Measurements from ENCODE around the gene HERPUD2.
"Not testable (repeated sequence)": the region's sequence is repeated elsewhere in the genome, so short reads cannot be mapped to it uniquely, and the experiment has no call there.

HERPUD2 gene

DNA sequence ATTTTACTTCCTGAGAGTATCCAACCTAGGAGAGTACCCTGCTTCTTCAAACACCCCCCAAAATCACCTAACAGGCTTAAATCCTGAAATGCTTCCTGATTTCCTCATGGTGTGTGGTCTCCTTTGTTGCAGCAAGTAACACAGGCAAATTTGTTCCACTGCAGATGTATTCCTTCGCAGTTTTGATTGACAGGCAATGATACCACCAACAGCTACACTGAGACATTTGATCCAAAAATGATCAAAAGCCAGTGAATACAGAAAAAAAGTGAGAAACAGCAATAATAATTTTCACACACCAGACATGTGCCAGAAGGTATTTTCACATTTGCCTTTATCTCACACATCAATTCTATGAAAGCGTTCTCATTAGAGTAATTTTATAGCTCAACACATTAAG is 95.9 kb downstream of the HERPUD2 start:
- DNase-seq, result no peak

DNA sequence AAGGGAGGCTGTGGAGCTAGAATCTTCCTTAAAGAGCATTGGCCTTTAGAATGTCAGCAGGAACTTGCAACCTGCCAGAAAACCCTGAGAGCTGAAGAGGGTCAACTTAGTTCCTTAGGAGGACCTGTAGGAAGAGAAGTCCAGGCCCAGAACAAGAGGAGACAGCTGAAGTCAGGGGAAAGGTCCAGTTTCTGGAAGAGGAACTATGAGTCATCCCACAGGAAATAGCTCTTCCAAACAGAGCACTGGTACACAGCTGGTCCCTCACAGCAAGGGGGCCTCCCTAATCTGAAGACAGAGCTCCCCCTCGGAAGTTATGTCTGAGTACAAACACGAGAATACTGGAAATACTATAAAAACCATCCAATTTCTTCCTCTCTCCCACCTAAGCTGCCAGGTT is 98.9 kb downstream of the HERPUD2 start:
- DNase-seq, result no peak

DNA sequence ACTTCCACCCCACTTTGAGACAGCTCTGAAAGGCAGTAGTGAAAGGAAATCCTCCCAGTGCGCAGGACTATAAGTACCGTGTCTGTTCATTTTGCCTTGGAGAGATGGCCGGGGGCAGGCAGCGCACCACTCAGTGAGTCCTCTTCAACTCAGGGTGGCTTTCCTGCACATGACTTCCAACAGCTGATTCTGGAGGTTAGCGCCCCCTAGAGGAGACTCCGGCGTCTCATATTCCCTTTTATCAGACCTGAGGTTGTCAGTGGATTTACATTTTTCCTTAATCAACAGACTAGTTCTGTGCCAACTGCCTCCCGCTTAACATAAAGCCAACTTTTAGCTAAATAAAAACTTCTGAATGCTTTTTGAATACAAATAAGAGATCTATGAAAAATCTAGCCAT is 101.0 kb downstream of the HERPUD2 start:
- no peak for DNase-seq

DNA sequence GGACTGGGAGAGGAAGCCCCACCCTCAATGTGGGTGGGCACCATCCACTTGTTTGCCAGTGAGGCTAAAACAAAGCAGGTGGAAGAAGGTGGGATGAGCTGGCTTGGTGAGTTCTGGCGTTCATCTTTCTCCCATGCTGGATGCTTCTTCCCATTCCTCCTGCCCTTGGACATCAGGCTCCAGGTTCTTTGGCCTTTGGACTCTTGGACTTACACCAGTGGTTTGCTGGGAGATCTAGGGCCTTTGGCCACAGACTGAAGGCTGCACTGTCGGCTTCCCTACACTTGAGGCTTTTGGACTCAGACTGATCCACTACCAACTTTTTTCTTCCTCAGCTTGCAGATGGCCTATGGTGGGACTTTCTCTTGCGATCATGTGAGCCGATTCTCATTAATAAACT is 106.3 kb downstream of the HERPUD2 start:
- no peak for DNase-seq

DNA sequence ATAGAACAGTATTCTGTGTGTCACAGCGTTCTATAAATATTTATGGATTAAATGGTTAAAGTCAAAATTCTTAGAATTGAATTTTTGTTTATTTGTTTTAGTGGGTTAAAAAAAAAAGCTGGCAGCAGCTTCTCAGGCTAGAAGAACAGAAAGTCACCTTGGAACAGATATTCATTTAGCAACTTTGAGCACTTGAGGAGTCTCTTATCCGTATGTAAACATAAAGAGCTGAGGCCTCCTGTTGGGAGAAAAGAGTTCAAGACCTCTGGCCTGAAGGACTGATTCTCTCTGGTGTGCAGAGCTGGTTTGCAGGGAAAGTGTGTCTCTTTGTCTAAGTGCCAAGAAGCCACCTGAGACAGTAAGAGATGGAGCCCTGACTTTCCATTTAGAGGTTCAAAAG is 109.9 kb downstream of the HERPUD2 start:
- no peak for DNase-seq

DNA sequence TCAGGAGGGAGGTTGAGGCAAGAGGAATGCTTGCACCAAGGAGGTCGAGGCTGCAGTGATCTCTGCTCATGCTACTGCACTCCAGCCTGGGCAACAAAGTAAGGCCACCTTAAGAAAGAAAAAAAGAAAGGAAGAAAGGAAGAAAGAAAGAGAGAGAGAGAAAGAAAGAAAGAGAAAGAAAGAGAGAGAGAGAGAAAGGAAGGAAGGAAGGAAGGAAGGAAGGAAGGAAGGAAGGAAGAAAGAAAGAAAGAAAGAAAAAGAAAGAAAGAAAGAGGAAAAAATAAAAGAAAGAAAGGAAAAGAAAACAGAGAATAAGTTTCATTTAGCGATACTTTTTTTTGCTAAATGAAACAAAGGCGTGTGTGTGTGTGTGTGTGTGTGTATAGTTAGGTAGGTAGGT is 110.4 kb downstream of the HERPUD2 start:
- DNase-seq, result not testable (repeated sequence)

Measured in NCI-H2029 (cell line).